Sigmoid colon (tissue), 7 donors: ENCODE data around the gene TBL3. TPM values are rescaled to one million over a fixed set of nuclear protein-coding genes. Genes with fewer than 3 reads are reported as not detected.
A peak's percentile ranks its signal among the peaks of the same experiment; 100 is the strongest.

Experiments
- DNase-seq: peaks from one replicate; pipeline ENCODE4 v3.0.0-alpha.2; 2019
- H3K27ac ChIP-seq, 4 donors: fragments of 200-600 bp; sonication (generic); one replicate each; pipeline ENCODE4 v1.5.1; 2016 to 2019; ENCODE audit warnings: mild to moderate bottlenecking in 1 of 4
- H3K27me3 ChIP-seq, 3 donors: fragments of 200-600 bp; sonication (generic); one replicate each; pipeline ENCODE4 v1.5.1; 2019; ENCODE audit warnings: mild to moderate bottlenecking in 1 of 3
- H3K36me3 ChIP-seq, 4 donors: fragments of 200-600 bp; sonication (generic); one replicate each; pipeline ENCODE4 v1.5.1; 2016 to 2019
- H3K4me1 ChIP-seq, 4 donors: fragments of 200-600 bp; sonication (generic); one replicate each; pipeline ENCODE4 v1.5.1; 2017 to 2019
- H3K4me3 ChIP-seq, 4 donors: fragments of 200-600 bp; sonication (generic); one replicate each; pipeline ENCODE4 v1.5.1; 2017 to 2019; ENCODE audit warnings: mild to moderate bottlenecking in 2 of 4, moderate library complexity in 1 of 4
- H3K9me3 ChIP-seq, 4 donors: fragments of 200-600 bp in 3 of 4; sonication (generic) in 3 of 4; one replicate each; pipeline versions ENCODE4 v1.5.1 to v1.6.1; 2013 to 2019
- EP300 ChIP-seq, 4 donors: sonication (generic); formaldehyde crosslinking; IDR thresholded peaks; one replicate each; pipeline ENCODE4 v1.6.1; 2017; ENCODE audit warnings: antibody characterized with exemption in 4 of 4
- POLR2A ChIP-seq, 2 donors: fragments of 450-650 bp; IDR thresholded peaks; one replicate each; pipeline ENCODE4 v1.6.1; 2016; ENCODE audit warnings: antibody characterized with exemption in 2 of 2, mild to moderate bottlenecking in 2 of 2, moderate library complexity in 2 of 2
- POLR2AphosphoS5 ChIP-seq, 4 donors: sonication (generic); formaldehyde crosslinking; IDR thresholded peaks; one replicate each; pipeline ENCODE4 v1.6.1; 2017; ENCODE audit warnings: antibody characterized with exemption in 4 of 4
- WGBS, 2 donors: extraction: QIAGEN DNeasy Blood & Tissue Kit; methylation state at CpG; one replicate each; pipeline ENCODE4 v1.1.7; 2013; 5-methylcytosine and 5-hydroxymethylcytosine counted together
- intact Hi-C: fragments of 100-400 bp; cut with DNase I; formaldehyde crosslinking; loops from one replicate; pipeline ENCODE4 v1.15.1; 2023
- polyA plus RNA-seq, 3 donors: library from polyadenylated mRNA; stranded (reverse); fragments of 200-250 nt; gene quantifications; one replicate each; pipeline ENCODE4 v1.2.3, GENCODE V29; 2013
- total RNA-seq, 4 donors: library from RNA; depleted of rRNA; stranded (reverse); fragments of >200 nt; gene quantifications; one replicate each; pipeline ENCODE4 v1.1.0, GENCODE V29; 2016
- TF ChIP-seq, protein P1 (sequence below), 4 experiments: fragments of 450-650 bp in 3 of 4; fragments of 200-600 bp in 1 of 4; IDR thresholded peaks; one replicate each; pipeline ENCODE4 v1.5.1; 2016 to 2019; ENCODE audit warnings: antibody characterized with exemption in 4 of 4, mild to moderate bottlenecking in 3 of 4, moderate library complexity in 2 of 4
- donor health status: healthy with polysubstance abuse.
- donor health status: Bipolar disorder and iron deficiency.
- donor health status: healthy.

The TBL3 gene
- total and polyA plus RNA-seq, 7 donors, result 14.3 to 37.4 (median 25.4) TPM

DNA sequence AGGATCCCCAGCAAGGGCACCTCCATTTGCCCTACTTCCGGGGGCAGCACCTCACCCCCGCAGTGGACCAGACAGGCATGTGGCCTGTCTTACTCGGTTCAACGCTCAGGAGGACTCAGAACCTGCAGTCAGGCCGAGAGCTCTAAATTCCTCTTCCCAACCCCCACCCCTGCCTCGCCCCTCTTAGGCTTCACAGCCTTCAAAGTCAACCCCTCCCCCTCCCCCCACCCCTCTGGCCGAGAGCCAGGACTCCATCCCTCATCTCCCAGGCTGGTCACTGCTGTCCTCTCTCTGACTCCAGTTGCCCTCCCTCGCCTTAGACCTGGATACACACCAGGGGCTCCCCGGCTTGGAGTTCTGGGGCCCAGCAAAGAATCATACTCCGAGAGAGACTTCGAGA, 45.6 kb upstream of the TBL3 start:
- 61 to 69% methylated on average over 11 of the region's 11 CpGs for WGBS, 2 donors

DNA sequence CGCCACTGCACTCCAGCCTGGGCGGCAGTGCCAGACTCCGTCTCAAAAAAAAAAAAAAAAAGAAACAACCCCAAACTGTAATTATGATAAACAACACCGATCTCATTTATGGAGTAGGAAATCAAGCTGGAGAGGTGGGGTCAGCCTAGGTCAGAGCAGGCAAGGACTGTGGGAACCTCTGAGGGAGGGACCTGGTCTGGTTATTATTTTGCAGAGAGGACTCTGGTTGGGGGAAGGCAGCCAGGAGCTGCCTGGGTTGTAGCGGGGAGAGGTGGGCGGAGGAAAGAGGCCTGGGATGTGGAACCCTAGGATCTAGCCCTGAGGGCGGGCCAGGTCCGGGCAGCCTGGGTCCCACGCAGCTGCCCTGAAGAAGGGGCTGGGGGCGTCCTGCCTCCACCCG, 42.7 kb upstream of the TBL3 start:
- peak overlapping the region; percentile 34 to 82 (median 77) for H3K4me3 ChIP-seq
- intact Hi-C loops, result loop anchor here (1.0 kb wide), 1 partner anchor 103 kb away; the partner anchor contains the start of gene HAGH
- TF ChIP-seq POLR2AphosphoS5 (IDR thresholded peaks at IDR 0.05), result no peak
- TF ChIP-seq EP300 (IDR thresholded peaks at IDR 0.05), result no peak
- no peak for TF ChIP-seq POLR2A (IDR thresholded peaks at IDR 0.05)
- TF ChIP-seq, protein P1, sequence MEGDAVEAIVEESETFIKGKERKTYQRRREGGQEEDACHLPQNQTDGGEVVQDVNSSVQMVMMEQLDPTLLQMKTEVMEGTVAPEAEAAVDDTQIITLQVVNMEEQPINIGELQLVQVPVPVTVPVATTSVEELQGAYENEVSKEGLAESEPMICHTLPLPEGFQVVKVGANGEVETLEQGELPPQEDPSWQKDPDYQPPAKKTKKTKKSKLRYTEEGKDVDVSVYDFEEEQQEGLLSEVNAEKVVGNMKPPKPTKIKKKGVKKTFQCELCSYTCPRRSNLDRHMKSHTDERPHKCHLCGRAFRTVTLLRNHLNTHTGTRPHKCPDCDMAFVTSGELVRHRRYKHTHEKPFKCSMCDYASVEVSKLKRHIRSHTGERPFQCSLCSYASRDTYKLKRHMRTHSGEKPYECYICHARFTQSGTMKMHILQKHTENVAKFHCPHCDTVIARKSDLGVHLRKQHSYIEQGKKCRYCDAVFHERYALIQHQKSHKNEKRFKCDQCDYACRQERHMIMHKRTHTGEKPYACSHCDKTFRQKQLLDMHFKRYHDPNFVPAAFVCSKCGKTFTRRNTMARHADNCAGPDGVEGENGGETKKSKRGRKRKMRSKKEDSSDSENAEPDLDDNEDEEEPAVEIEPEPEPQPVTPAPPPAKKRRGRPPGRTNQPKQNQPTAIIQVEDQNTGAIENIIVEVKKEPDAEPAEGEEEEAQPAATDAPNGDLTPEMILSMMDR (IDR thresholded peaks at IDR 0.05), result no peak
- no peaks in the 10 kb centered on the region for H3K9me3 ChIP-seq
- H3K27me3 ChIP-seq, result peaks cover 0 to 25% (median 5%) of the 10 kb centered on the region in 3 donors
- peaks cover 0 to 12% (median 7%) of the 10 kb centered on the region in 4 donors for H3K4me1 ChIP-seq
- WGBS, 2 donors, result 2 to 25% methylated on average over 11 of the region's 11 CpGs
- H3K36me3 ChIP-seq, result no peaks in the 10 kb centered on the region
- DNase-seq, result no peak
- H3K27ac ChIP-seq, result peak overlapping the region; percentile 80 to 96 (median 88)

More for the DNA sequence above, 45.6 kb upstream of the TBL3 start:
- no peaks in the 10 kb centered on the region for H3K36me3 ChIP-seq
- H3K9me3 ChIP-seq, result no peaks in the 10 kb centered on the region
- peaks cover 0 to 19% (median 14%) of the 10 kb centered on the region in 4 donors for H3K4me1 ChIP-seq
- no peak overlapping the region for H3K4me3 ChIP-seq
- TF ChIP-seq POLR2AphosphoS5 (IDR thresholded peaks at IDR 0.05), result no peak
- TF ChIP-seq POLR2A (IDR thresholded peaks at IDR 0.05), result no peak
- TF ChIP-seq EP300 (IDR thresholded peaks at IDR 0.05), result no peak
- TF ChIP-seq, protein P1 (IDR thresholded peaks at IDR 0.05), result no peak
- no peak for DNase-seq
- peaks cover 0 to 38% (median 21%) of the 10 kb centered on the region in 3 donors for H3K27me3 ChIP-seq
- no peak overlapping the region for H3K27ac ChIP-seq
- intact Hi-C loops, result no loop called here

DNA sequence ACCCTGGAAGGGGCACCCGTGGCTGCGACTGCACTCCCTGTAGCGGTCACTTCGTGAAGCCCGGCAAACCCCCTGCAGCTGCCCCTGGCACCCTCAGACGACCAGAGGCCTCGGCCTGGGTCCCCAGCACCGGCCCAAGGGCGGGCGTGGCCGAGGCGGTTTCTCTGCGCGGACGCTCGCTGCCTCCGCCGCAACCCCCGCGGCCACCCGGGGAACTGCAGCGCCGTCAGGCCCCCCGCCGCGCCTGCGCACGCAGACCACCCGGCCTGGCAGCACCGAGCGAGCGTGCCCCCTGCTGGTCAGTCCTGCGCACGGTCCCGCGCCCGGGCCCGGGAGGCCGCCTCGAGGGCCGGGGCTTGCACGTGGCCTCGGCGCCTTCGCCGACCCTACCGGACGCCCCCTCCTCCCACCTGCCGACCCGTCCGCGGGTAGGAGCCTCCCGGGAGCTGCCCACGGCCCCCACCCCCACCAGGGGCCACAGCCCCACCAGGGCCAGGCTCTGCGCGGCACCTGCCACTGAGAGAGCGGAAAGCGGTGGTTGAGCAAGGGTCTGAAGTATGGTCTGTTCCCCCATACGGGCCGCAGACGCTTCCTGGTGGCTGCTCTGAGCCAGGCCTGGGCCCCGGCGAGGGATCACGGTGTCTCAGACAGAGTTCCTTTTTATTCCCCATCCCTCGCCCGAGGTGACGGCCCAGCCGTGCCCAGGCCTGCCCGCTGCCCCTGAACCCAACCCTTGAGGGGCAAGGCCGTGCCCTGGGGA, 42.1 kb upstream of the TBL3 start:
- H3K27ac ChIP-seq, result peak overlapping the region; percentile 80 to 96 (median 88)
- no peaks in the 10 kb centered on the region for H3K36me3 ChIP-seq
- peaks cover 0 to 12% (median 7%) of the 10 kb centered on the region in 4 donors for H3K4me1 ChIP-seq
- intact Hi-C loops, result loop anchor here (1.0 kb wide), 2 partner anchors 66 to 103 kb away; partner anchors contain the start of gene HAGH
- WGBS, 2 donors, result 13 to 15% methylated on average over 70 of the region's 70 CpGs
- peak overlapping the region; percentile 34 to 82 (median 77) for H3K4me3 ChIP-seq
- H3K9me3 ChIP-seq, result no peaks in the 10 kb centered on the region
- peak; percentile 95 for DNase-seq
- TF ChIP-seq, protein P1 (IDR thresholded peaks at IDR 0.05), result peak; percentile 27 to 100 (median 72)
- TF ChIP-seq POLR2AphosphoS5 (IDR thresholded peaks at IDR 0.05) (peak in 2 of 4 donors; percentile 14 to 42), POLR2A (IDR thresholded peaks at IDR 0.05) (no peak), EP300 (IDR thresholded peaks at IDR 0.05) (no peak)
- H3K27me3 ChIP-seq, result peaks cover 0 to 19% (median 5%) of the 10 kb centered on the region in 3 donors

DNA sequence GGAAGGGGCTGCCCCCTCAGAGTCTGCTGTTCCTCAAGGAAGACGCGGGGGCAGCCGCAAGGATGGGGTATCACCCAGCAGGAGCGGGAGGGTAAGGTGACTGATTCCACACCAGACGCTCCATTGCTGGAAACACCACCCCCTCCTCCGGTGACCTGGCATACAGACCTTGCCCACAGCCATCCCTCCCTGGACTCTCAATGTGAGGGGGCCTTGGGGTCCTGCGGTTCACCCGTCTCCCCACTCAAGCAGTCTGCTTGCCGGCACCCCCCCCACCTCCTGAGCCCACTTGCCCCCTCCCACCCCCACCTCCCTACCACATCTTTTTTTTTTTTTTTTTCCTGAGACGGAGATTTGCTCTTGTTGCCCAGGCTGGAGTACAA, 41.5 kb upstream of the TBL3 start:
- intact Hi-C loops, result loop anchor here (1.0 kb wide), 1 partner anchor 67 kb away; no protein-coding TSS in a partner anchor
- Histone ChIP-seq H3K4me3 (peak overlapping the region in 1 of 4 donors; percentile 82), H3K4me1 (peaks cover 0 to 12% (median 7%) of the 10 kb centered on the region in 4 donors), H3K36me3 (no peaks in the 10 kb centered on the region), H3K27me3 (peaks cover 0 to 14% (median 5%) of the 10 kb centered on the region in 3 donors), H3K27ac (peak overlapping the region in 1 of 4 donors; percentile 93), H3K9me3 (no peaks in the 10 kb centered on the region)
- TF ChIP-seq POLR2AphosphoS5 (IDR thresholded peaks at IDR 0.05), result no peak
- TF ChIP-seq, protein P1 (IDR thresholded peaks at IDR 0.05), result no peak
- no peak for DNase-seq
- WGBS, 2 donors, result 85 to 86% methylated on average over 10 of the region's 10 CpGs
